Ureter (tissue), 1 donor: ENCODE data around the gene TMEM182. TPM values are rescaled to one million over a fixed set of nuclear protein-coding genes. Genes with fewer than 3 reads are reported as not detected.

Source experiments
- DNase-seq: peaks from one replicate; pipeline ENCODE4 v3.0.0-alpha.2; 2020; ENCODE audit warnings: low spot score
- total RNA-seq: library from RNA; stranded (reverse); gene quantifications from one replicate; pipeline ENCODE4 v1.2.4, GENCODE V29; 2023
- donor health status: DM: yes; HTN: yes; CAD: no.

TMEM182 gene
- total RNA-seq, 1 donor from 2014 or later = 12.8 TPM

DNA sequence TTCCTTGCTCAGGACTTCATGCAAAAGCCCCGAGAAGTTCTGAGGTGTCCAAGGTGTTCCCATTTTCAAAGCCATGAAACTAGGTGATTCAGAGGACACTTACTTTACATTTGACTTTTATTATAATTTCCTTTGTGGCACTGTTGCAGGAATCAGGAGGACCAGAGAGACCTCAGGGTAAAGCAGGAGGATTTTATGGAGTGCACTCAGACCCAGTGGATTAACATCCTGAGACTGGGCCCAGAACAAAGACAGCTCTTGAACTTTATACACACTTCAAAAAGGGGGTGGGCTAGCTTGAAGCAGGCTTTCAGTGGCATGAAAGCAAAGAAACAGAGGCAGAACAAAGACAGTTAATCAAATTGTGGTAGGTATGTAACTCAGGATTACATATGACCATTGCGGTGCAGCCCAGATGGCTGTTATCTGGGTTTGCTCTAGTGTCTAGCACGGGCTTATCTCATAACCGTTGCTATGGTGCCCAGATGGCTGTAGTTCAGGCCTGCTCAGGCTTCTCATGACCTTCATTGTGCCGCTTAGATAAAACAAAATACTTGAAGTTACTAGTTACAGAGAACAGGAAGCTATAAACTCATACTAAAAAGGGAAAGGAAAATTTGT, 39.4 kb downstream of the TMEM182 start:
- DNase-seq = no peak

DNA sequence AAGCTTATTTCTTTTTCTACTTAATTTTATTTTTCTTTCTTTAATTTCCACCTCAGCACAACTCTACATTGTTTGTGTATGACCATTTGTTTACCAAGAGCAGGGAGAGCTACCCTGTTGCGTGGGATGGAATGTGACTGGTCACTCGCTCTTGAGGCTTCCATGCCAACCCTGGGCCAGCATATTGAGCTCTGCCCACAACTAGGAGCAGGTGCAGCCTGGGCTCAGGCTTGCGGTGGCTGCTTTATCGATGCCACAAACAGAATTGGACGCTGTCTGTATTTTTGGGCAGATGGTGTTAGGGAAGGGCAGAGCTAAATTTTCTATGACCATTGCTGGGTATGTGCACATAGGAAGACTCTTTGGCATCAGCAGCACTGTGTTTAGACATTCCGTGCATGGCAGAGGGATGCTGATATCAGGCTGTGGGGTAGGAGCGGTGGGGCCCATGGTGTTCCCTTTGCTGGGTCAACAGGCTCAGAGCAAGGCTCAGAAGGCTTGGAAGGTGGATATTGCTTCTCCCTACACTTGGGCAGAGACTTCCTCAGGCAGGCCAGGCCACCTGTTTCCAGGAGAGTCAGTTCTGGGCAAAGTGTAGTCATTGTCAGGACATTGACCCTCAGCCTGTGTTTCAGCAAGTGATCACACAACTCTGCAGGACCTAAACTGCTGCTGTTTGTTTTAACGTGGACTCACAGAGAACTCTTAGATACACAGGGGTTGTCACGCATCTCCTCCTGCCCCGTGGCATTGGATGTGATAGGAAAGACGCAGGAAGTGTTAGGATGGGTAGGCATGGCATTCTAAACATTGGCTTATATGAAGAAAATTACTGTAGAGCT, 40.2 kb downstream of the TMEM182 start:
- no peak for DNase-seq

DNA sequence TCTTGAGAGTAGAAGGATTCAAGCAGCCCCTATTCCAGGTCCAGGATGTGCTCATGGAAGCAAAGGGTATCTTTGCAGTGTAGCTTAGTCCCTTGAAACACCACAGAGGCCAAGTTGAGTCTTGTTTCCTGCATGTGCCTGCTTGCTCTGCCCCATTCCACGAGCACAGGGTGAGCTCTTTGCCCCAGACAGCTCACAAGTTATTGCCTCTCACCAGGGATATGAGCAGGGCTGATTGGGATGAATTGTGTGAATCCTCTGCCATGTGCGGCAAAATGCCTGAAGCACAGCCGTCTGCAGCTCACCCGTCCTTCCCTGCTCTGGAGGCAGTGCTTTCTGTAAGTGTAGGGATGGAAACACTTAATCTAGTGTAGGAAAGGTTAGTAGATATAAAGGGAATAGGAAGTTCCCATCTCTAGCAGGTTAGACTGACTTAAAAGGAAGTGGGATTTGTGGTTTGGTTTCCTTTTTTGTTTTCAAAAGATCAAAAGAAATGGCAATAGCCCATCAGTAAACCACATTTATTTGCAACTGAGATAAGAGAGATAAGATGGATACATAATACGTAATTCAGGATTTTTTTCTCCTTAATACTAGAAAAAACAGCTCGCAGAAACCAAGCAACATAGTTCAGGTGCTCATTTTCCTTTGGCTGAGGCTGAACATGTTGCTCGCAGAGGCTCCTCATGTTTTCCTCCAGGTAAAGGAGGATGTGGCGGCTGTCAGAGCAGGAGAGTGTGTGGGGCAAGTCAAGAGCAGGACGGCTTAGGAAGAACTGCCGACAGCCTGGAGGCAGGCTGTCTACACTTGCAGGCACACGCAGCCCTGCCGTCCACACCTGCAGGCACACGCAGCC, 41.4 kb downstream of the TMEM182 start:
- DNase-seq = peak; percentile 78

DNA sequence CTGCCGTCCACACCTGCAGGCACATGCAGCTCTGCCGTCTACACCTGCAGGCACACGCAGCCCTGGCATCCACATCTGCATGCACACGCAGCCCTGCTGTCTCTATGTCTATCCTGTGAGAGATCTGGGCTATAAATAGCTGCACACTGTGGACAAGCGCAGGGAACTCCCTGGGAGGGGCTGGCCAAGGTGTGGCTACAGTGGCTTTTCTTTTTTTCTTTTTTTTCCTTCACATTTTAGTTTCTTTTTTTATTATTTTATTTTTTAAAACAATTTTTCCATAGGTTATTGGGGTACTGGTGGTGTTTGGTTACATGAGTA, 42.0 kb downstream of the TMEM182 start:
- no peak for DNase-seq

DNA sequence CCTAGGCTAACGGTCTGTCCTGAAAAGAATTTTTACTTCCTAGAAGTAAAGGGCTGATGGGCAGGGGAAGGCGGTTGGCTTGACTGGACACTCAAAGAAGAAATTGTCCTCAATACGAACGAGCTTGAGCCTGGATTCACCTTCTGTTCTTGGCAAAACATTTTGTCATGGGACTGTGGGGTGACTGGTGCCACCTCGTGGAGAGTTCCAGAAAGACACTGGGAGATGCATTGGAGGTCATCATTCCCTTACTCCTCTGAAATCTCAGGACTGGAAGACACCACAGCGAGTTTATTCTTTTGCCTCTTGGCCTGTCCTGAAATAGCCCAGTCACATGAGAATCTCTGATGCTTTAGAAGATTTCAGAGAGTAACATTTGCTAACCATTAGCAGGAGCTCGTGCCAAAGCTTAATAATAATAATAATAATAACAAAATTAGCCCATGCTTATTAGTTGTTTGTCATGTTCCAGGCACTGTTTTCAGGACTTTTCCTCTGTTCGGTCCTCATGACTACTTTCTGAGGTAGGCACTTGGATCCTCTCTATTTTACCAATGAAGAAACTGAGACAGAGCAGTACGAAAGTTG, 44.5 kb downstream of the TMEM182 start:
- peak; percentile 72 for DNase-seq

DNA sequence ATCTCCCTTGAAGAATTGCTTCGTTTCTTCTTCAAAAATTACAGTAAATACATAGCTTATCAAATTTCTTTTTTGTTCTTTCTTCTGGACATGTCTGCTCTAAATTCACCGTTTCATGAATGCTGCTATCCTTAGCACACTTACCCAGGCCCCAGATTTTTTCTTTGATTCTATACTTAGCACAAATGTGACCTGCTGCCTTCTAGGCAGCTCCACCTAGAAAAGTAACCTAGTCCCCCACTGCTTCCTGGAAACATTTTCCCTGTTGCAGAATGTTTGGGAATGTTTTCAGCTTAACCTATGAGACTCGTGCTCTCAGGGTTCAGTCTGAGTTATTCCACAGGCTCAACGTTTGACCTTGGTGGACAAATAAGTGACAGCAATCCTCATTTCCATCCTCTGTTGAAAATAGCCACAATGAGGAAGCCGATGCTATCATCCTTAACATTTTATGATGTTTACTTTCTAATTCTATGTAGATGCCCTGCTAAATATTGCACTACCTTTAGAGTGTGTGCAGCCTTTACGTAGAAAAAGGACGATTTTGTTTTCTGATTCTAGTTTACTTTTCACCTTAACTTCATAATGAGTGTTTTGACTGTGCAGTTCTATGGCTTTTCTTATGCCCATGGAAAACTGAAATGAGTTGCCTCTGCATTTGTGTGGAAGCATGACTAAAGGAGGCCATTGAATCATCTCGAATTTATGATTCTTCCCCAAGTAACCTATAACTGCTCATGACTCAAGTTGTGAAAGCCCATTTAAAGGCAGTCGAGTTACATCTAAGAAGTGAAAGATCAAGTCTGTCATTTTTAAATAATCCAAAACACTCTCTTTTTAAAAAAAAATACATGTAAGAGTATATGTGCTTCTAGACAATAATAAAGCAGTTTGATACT, 47.7 kb downstream of the TMEM182 start:
- DNase-seq = no peak

DNA sequence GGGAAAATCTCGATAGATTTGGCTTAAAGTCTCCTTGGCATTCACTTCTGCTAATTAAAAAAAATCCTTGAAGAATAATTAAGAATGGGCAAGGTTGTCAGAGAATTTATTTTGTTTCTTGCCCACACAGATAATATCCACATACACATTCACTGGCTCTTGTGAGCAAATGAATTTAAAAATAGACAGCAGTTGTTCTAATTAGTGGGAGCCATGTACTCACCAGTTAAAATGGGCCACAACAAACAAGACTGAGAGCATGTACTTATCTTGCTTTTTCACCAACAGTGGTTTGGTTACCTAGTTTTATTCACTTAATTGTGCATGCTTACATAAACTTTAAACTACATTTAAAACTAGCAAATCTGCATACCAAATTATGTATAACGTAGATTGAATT, 53.5 kb downstream of the TMEM182 start:
- no peak for DNase-seq

DNA sequence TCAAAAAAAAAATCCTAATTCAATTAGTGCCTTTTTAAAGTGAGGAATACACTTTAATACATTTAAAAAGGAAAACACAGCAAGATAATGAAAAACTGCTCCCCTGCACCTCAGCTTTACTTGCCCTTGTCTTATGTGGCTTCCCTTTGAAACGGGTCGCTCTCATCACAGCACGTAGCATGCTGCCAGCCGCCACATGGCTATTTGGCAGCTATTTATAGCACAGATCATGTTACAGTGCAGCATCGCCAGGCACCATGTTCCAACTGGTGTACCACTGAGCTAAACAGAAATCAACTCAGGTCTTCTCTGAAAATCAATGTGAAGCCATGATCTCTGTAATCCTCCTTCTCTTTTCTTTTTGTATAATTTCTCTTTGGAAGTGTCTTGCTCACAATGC, 65.1 kb downstream of the TMEM182 start:
- DNase-seq = no peak

DNA sequence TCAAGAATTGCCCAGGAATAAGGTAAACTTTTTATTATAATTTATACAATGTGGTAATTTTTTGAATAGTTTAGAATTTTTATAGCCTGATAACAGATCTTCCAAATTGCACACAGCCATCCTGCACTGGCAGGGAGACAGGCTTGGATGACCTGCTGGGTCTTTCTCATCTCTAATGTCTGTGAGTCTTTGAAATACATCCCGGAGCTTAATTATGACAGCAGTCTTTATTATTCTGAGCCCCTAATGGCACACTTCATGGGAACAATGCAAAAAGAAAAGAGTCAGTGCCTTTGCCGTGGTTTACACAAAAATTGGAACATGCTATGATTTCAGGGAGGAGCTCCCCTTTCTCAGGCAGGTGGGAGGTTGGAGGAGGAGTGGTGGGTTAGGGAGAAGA, 71.0 kb downstream of the TMEM182 start:
- no peak for DNase-seq

DNA sequence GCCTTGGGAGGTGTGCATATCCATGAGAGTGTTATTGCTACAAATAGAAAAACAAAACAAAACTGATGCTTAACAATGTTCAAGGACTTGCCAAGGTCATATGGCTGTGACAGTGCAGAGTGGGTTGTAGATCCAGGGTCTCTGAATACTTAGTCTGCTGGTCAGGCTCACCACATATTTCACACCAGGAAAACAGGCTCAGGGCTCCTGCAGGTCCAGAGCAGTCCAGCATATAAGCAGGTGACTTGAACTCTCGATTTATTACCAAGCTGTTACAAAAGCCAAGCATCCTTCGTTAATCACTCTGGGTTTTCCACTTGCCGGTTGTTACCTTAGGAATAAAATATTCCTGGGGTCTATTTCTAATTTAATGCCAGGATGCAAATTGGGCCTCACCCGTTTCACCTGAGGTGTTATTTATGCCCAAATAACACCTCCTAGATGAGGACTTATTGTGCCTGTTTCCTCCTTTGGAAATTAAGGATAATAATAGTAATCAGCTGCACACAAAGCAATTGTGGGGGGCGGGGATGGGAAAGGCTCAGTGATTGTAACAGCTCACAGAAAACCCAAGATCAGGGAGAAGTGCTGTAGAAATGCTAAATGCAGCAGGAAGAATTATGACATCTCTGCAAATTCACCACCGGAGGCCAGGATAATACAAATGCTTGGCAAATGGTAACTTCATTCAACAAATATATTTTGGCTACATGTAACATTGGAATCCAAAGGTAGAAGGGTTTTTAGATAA, 72.9 kb downstream of the TMEM182 start:
- no peak for DNase-seq

DNA sequence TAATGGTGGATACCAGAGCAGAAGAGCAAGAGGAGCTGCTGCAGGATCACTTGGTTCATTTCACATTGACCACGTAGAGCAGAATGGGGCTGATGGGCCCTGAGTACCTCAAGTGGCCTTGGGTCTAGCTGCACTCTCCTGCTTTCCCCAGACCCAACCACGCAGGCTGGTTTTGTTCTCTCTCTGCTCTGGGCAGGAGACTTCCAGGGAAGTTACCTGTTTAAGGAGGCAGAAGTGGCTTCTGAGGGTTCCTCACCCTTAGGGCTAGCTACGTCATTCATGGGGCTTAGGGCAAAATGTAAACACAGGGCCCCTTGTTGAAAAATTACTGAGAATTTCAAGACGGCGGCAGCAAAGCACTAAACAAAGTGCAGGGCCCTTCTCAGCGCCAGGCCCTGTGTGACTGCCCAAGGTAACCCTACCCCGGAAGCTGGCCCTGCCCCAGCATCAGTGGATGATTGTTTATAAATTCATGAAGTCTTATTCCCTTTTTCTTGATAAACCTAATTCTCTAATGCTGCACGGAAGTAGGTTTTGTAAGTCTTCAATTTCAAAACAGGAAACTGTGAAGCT, 75.9 kb downstream of the TMEM182 start:
- no peak for DNase-seq

DNA sequence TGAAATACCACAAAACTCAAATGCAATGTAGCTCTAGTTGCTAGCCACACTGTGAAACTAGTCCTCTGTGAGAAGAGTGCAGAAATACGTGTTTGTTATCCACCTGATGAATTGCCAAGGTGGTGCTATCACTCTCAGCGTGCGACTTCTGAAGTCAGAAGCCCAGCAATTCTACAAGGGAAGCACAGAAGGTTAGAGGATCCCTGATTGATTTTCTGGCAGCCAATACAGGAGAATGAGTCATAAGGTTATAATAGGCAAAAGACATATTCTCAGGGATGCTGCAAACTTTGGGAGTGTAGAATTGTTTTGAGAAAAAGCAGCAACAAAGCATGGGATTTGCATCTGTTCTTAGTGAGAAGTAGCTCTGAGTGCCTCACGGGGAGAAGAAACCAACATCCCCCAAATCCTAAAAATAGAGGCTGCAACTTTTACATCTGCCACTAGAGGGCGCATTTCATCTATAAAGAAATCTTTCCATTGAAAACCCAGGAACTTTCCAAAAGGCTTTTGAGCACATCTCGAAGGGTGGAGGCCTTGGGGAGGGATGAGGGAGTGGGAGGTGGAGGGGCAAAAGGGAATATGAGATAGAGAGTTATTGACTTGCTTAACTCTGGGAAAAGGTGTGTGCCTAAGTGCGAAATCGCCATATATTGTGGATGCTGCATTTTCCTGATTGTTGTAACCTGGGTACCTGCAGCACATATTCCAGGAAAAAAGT, 78.0 kb downstream of the TMEM182 start:
- no peak for DNase-seq

DNA sequence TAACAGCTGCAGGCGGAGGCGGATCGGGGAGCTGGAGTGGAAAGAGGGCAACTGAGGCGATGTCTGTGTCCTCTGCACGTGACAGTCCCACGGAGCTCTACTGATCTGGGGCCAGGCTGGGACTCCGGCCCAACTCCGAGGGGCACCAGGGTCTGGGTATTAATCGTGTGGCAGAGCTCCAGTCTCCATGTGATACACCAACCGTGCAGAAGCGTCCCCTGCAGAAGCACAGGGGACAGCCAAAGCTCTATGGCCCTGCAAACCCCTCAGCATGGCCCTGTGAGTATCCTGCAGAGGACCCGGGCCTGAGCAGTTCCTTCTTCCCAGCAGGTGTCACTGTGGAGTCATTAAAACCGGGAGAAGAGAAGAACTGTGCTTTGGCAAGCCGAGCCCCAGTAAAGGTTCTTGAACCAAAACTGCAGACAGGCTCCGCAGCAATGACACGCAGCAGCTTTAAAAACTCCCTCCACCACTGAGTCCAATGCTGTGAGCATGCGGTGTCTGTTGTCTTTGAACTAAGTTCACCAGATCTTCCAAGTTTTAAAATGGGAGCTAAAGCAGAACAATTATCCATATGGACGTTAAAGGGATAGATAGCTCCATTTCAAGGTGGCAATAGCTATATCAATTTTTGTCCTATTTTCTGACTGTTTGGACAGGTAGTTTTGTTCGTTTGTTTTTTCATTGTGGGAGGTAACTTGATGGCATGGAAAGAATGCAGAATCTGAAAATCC, 79.4 kb downstream of the TMEM182 start:
- DNase-seq = peak; percentile 45

DNA sequence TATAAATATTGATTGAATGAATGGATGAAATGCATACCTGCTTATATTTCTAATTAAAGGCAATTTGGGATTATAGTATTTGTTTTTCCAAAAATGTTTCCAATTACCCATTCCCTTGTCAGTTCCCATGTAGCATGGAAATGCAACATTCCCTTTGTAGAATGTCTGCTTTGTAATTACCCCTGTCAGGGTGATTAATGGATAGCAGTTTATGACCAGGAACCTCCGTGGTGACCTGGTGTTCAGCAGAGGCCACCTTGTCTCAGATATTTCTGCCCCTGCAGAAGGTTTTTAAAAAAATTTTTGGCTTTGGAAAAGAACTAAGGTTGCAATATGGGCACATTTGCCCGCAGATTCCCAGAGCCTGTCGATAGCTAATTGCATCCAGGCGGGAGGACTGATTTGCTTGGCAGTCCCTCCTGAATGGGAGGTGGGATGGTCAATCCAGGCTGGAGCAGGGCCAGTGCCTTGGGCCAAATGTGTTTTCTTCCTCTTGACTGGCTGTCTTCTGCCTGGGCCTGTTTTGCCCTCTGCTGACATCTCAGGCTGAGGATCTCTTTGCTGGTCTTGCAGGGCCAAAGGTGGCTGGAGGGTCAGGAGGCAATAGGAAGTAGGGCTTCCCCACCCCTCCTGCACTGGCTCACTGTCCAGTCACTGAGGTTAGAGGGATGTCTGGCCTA, 82.1 kb downstream of the TMEM182 start:
- no peak for DNase-seq

DNA sequence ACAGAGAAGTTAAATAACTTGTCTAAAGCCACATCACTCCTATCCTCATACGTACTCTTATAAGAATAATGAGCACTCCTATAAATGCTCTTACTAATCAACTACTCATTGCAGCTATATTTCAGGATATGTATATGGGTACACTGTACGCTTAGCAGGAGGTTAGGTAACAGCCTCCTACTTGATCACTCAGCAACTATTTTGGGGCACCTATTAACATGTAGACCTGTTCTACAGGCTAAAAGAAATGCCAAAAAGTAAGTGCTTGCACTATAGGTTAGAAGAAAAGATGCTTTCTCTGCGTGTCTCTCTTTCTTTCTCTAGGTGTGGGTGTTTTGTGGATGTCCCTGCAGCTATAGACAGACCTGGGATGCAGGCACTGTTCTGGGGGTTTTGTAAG, 83.1 kb downstream of the TMEM182 start:
- DNase-seq = no peak

DNA sequence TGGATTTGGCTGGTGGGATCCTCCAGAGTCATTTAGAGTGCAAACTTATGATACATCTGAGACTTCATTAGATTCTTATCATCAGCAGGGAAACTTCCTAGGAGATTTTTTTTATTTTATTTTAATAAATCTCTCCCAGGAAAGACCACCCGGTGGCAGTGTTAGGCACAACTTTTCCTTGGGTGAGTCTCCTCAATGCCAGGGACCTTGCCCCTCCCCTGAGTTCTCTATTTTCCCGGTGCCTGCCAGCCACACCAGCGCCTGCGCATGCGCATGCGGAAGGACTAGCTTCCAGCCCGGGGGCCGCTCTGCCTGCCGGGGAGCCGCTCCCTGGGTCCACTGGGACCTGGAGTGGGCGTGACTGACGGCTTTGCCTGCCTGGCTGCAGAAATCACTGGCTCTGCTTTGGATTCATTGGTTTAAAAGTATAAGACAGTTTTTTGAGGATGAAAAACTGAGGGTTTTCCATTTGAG, 86.6 kb downstream of the TMEM182 start:
- DNase-seq = peak; percentile 58

DNA sequence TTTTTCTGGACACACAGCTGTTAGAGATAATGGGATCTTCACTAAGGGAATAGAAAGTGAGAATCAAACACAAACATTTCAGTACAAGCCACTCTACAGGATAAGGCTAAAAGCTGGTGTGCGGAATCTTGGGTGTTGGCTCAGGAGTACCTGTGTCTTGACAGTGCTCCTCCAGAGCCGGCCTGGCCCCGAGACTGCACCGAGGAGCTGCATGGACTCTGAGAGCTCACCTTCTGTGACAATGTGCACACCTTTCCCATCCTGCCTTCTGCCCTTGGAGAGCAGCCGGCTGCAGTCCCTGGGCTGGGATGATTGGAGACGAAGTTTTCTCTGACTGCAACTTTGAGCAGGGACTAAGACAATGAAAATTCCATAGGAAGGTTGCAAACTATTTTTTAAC, 89.1 kb downstream of the TMEM182 start:
- no peak for DNase-seq

DNA sequence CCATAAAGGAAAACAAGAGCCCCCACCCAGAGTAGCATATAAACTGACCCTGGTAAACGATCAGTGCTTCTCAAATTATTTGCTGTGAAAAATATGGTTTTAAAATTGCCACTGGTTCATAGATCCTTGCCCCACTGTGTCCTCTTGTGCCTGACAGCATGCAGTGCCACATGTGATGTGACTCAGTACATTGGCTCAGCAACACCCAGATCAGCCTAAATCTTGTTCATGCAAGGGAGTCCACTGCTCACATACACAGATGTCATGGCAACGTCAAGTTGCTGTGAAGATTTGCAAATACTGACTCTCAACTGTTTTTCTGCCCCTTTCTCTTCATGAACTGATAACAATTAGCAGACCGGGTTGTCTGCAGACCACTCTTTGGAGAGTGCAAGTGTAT, 91.0 kb downstream of the TMEM182 start:
- DNase-seq = no peak
